Esophagus muscularis mucosa (tissue), 4 donors: ENCODE results near the gene DHX34. TPM values are rescaled to one million over a fixed set of nuclear protein-coding genes. Genes with fewer than 3 reads are reported as not detected.

ENCODE experiments used
- DNase-seq: peaks from one replicate; pipeline ENCODE4 v3.0.0-alpha.2; 2017; ENCODE audit errors: extremely low spot score
- H3K27ac ChIP-seq, 4 donors: fragments of 200-600 bp; sonication (generic); replicated peaks in 1 of 4; 1 replicate in 3 of 4; 2 replicates in 1 of 4; pipeline ENCODE4 v1.5.1; 2016 to 2019; ENCODE audit warnings: mild to moderate bottlenecking in 1 of 4
- H3K27me3 ChIP-seq, 4 donors: fragments of 200-600 bp; sonication (generic); one replicate each; pipeline versions ENCODE4 v1.5.1 to v1.6.0; 2016 to 2019
- H3K36me3 ChIP-seq, 4 donors: fragments of 200-600 bp; sonication (generic); one replicate each; pipeline ENCODE4 v1.5.1; 2016 to 2019
- H3K4me1 ChIP-seq, 4 donors: fragments of 200-600 bp; sonication (generic); one replicate each; pipeline ENCODE4 v1.5.1; 2016 to 2019
- H3K4me3 ChIP-seq, 4 donors: fragments of 200-600 bp; sonication (generic); 1 replicate in 2 of 4; 2 replicates in 2 of 4; pipeline ENCODE4 v1.5.1; 2016 to 2019; ENCODE audit warnings: mild to moderate bottlenecking in 4 of 4, moderate library complexity in 1 of 4
- H3K9me3 ChIP-seq, 4 donors: fragments of 200-600 bp; sonication (generic); 1 replicate in 3 of 4; 2 replicates in 1 of 4; pipeline ENCODE4 v1.5.1; 2016 to 2019
- EP300 ChIP-seq: sonication (generic); formaldehyde crosslinking; IDR thresholded peaks from one replicate; pipeline ENCODE4 v1.6.1; 2017; ENCODE audit warnings: antibody characterized with exemption
- POLR2A ChIP-seq: fragments of 450-650 bp; IDR thresholded peaks from one replicate; pipeline ENCODE4 v1.6.1; 2017; ENCODE audit warnings: antibody characterized with exemption, moderate library complexity, mild to moderate bottlenecking, low read depth
- POLR2AphosphoS5 ChIP-seq, 2 donors: sonication (generic); formaldehyde crosslinking; IDR thresholded peaks; one replicate each; pipeline ENCODE4 v1.6.1; 2017; ENCODE audit warnings: antibody characterized with exemption in 2 of 2
- WGBS: methylation state at CpG from one replicate; pipeline ENCODE4 v1.1.5; 2018; 5-methylcytosine and 5-hydroxymethylcytosine counted together
- intact Hi-C: fragments of 100-400 bp; cut with DNase I; formaldehyde crosslinking; loops from one replicate; pipeline ENCODE4 v1.15.1; 2023
- total RNA-seq, 4 donors: library from RNA; depleted of rRNA; stranded (reverse); fragments of >200 nt; gene quantifications; one replicate each; pipeline versions ENCODE4 v1.1.0 to v1.2.1, GENCODE V29; 2016
- TF ChIP-seq, protein P1 (sequence below), 3 experiments: fragments of 200-600 bp in 2 of 3; fragments of 450-650 bp in 1 of 3; sonication (generic) in 2 of 3; IDR thresholded peaks; one replicate each; pipeline ENCODE4 v1.5.1; 2017 to 2019; ENCODE audit warnings: antibody characterized with exemption in 3 of 3, mild to moderate bottlenecking in 2 of 3, moderate library complexity in 1 of 3

DHX34 gene
- total RNA-seq, 4 donors from 2014 or later, result 9.1 to 15.6 (median 12.2) TPM

DNA sequence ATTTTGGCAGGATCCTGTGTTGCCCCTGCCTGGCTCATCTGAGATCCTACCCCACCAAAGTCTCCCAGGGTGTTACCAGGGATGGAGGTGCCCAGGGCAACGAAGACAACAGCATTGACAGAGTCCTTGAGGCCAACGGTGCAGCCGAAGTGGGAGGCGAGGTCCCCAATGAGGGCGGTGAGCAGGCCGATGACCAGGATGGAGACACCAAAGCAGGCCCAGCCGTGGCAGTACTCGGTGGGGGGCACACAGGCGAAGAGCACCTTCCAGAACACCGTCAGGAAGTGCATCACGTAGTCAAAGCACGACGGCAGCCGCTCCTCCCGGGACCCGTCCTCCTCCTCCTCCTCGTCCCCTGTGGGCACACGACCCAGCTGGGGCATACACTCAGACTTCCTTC is 83.0 kb downstream of the DHX34 start:
- peaks cover 27 to 43% (median 40%) of the 10 kb centered on the region in 4 donors for H3K4me1 ChIP-seq
- no peak overlapping the region for H3K4me3 ChIP-seq
- intact Hi-C loops, result loop anchor here (10.0 kb wide), 2 partner anchors 163 to 353 kb away; no protein-coding TSS in a partner anchor
- H3K36me3 ChIP-seq, result no peaks in the 10 kb centered on the region
- no peak overlapping the region for H3K27ac ChIP-seq
- H3K9me3 ChIP-seq, result no peaks in the 10 kb centered on the region
- peaks cover 5 to 74% (median 14%) of the 10 kb centered on the region in 4 donors for H3K27me3 ChIP-seq
- WGBS, result 85% methylated on average over 18 of the region's 18 CpGs
- TF ChIP-seq, protein P1, sequence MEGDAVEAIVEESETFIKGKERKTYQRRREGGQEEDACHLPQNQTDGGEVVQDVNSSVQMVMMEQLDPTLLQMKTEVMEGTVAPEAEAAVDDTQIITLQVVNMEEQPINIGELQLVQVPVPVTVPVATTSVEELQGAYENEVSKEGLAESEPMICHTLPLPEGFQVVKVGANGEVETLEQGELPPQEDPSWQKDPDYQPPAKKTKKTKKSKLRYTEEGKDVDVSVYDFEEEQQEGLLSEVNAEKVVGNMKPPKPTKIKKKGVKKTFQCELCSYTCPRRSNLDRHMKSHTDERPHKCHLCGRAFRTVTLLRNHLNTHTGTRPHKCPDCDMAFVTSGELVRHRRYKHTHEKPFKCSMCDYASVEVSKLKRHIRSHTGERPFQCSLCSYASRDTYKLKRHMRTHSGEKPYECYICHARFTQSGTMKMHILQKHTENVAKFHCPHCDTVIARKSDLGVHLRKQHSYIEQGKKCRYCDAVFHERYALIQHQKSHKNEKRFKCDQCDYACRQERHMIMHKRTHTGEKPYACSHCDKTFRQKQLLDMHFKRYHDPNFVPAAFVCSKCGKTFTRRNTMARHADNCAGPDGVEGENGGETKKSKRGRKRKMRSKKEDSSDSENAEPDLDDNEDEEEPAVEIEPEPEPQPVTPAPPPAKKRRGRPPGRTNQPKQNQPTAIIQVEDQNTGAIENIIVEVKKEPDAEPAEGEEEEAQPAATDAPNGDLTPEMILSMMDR (IDR thresholded peaks at IDR 0.05), result no peak
- TF ChIP-seq EP300 (no peak), POLR2AphosphoS5 (IDR thresholded peaks at IDR 0.05) (no peak), POLR2A (no peak)
- DNase-seq, result no peak

Other genes with a start within 250 kb of the DHX34 start
- gene ZC3H4, start 235.5 kb upstream of the DHX34 start, total RNA-seq, result 10 to 100 TPM; 26.2 to 34.7 (median 30.2) TPM
- gene SAE1, start 218.5 kb upstream of the DHX34 start, total RNA-seq, result 100 to 1,000 TPM; 130 to 143 (median 136) TPM
- 10 to 100 TPM in 2 of 4 donors, 1 to 10 TPM in 2; 5.0 to 21.3 (median 11.5) TPM for gene BBC3, start 118.1 kb upstream of the DHX34 start, total RNA-seq
- 10 to 100 TPM; 22.4 to 30.6 (median 25.5) TPM for gene CCDC9, start 92.8 kb upstream of the DHX34 start, total RNA-seq
- gene INAFM1, start 74.4 kb upstream of the DHX34 start, total RNA-seq, result 10 to 100 TPM; 12.5 to 17.4 (median 16.9) TPM
- gene C5AR1, start 39.5 kb upstream of the DHX34 start, total RNA-seq, result 10 to 100 TPM in 1 of 4 donors, 1 to 10 TPM in 3; 5.0 to 32.6 (median 7.0) TPM
- gene C5AR2, start 17.1 kb upstream of the DHX34 start, total RNA-seq, result 1 to 10 TPM in 1 of 4 donors, under 1 TPM in 3; 0.42 to 4.6 (median 0.72) TPM
- gene MEIS3, start 70.2 kb downstream of the DHX34 start, total RNA-seq, result 10 to 100 TPM; 22.8 to 33.2 (median 30.7) TPM
- 10 to 100 TPM in 2 of 4 donors, 1 to 10 TPM in 2; 6.2 to 18.7 (median 10.4) TPM for gene SLC8A2, start 122.6 kb downstream of the DHX34 start, total RNA-seq
- gene KPTN, start 134.9 kb downstream of the DHX34 start, total RNA-seq, result 1 to 10 TPM; 2.3 to 9.4 (median 5.2) TPM
- gene NAPA, start 165.7 kb downstream of the DHX34 start, total RNA-seq, result 100 to 1,000 TPM; 109 to 164 (median 148) TPM
- under 1 TPM in 3 of 4 donors, not detected in 1; 0.17 to 0.23 (median 0.19) TPM for gene ZNF541, start 223.8 kb downstream of the DHX34 start, total RNA-seq